ENCODE results near the gene PDE1A.
A peak's percentile ranks its signal among the peaks of the same experiment; 100 is the strongest.
"Not testable (repeated sequence)": the region's sequence is repeated elsewhere in the genome, so short reads cannot be mapped to it uniquely, and the experiment has no call there.

Gene PDE1A

DNA sequence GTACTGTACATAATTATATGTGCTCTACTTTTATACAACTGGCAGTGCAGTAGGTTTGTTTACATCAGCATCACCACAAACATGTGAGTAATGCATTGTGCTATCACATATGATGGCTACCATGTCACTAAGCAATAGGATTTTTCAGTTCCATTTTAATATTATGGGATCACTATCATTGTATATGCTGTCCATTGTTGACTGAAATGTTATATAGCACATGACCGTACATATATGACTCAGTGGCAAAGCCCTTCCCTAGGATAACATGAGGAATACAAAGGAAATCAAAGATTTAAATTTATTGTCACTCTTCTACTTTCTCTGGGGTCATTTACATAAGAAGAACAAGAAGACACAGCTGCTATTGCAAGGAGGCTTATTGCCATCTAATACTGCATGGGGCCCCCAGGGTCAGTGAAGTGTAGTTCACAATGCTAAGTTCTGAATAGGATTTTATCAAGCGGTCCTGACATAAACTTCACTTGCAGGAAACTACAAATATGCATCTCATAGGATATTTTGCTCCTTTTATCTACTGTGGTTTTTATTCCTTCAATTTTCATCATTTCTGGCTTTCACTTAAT is 21.8 kb downstream of the PDE1A start:
- DNase-seq: no peak

- no peak for DNase-seq
Measured at GRCh38 chr2:182404092-182404491, 22.7 kb downstream of the PDE1A start.

DNA sequence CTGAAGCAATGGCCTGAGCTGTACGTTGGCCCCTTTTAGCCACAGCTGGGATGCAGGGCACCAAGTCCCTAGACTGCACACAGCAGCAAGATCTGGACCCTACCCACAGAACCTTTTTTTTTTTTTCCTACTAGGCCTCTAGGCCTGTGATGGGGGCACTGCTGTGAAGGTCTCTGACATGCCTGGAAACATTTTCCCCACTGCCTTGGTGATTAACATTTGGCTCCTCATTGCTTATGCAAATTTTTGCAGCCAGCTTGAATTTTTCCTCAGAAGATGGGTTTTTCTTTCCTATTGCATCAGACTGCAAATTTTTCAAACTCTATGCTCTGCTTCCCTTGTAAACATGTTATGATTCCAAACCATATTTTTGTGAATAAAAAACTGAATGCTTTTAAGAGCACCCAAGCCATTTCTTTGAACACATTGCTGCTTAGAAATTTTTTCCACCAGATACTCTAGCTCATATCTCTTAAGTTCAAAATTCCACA is 33.5 kb downstream of the PDE1A start:
- DNase-seq: no peak

- no peak for DNase-seq
Measured at GRCh38 chr2:182391443-182391842, 35.4 kb downstream of the PDE1A start.

DNA sequence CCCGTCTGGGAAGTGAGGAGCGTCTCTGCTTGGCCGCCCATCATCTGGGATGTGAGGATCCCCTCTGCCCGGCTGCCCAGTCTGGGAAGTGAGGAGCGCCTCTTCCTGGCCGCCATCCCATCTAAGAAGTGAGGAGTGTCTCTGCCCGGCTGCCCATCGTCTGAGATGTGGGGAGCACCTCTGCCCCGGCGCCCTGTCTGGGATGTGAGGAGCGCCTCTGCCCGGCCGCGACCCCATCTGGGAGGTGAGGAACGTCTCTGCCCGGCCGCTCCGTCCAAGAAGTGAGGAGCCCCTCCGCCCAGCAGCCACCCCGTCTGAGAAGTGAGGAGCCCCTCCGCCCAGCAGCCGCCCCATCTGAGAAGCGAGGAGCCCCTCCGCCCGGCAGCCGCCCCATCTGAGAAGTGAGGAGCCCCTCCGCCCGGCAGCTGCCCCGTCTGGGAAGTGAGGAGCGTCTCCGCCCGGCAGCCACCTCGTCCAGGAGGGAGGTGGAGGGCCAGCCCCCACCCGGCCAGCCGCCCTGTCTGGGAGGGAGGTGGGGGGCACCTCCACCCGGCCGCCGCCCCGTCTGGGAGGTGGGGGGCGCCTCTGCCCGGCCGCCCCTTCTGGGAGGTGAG is 40.5 kb downstream of the PDE1A start:
- not testable (repeated sequence) for DNase-seq

GRCh38 chr2:182384860-182385259 is 42.0 kb downstream of the PDE1A start:
- no peak for DNase-seq

DNA sequence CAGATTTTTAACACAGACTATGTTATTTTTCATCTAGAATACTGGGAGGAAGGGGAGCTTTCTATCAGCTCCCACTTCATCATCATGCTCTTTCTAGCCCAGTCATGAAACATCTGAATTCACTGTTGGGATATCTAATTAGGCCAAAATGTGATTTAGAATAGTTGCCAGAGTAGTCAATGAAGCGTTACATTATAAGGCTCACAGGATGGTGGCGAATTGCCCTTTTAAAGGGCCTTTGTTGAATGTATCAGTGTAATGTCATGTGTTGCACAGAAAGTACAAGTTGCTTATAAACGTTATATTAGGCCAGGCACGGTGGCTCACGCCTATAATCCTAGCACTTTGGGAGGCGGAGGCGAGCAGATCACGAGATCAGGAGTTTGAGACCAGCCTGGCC is 45.6 kb downstream of the PDE1A start:
- DNase-seq: no peak

GRCh38 chr2:182379241-182379640 is 47.6 kb downstream of the PDE1A start:
- peak; percentile 81 for DNase-seq

DNA sequence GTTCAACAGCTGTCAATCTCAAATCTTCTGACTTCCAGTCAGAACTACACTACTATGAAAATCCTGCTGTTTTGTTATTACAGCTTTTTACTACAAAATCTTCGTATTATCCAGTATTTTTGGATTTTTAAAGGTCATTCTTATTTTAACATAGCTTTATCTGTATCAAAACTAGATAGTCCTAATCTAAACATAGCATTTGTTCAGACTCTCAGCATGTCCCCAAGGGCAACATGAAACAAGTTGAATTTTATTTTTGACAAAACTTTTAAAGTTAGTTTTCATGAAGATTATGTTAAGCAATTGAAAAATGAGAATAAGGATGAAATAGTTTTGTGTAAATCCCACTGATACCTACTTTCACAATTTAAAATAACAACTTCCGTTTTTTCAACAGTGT is 48.1 kb downstream of the PDE1A start:
- no peak for DNase-seq

DNA sequence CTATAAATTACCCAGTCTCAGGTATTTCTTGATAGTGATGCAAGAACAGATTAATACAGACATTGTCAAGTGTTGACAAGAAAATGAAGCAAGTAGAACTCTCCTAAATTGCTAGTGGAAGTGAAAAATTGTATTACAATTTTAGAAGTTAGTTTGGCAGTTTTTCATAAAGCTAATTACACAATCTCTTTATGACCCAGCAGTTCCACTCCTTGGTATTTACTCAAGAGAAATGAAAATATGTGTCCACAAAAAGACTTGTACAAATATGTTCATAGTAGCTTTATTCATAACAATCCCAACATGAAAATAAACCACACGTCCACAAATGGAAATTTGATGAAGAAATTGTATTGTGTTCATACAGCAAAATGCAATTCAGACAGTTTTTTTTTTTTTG is 49.4 kb downstream of the PDE1A start:
- DNase-seq: no peak

DNA sequence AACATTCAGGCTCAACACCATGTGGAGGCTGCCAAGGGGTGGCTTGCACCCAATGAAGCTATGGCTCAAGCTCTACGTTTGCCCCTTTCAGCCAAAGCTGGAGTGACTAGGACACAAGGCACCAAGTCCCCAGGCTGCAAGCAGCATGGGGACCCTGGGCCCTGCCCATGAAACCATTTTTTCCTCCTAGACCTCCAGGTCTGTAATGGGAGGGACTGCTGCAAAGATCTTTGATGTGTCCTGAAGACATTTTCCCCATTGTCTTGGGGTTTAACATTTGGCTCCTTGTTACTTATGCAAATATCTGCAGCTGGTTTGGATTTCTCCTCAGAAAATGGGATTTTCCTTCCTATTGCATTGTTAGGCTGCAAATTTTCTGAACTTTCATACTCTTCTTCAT is 51.0 kb downstream of the PDE1A start:
- no peak for DNase-seq

DNA sequence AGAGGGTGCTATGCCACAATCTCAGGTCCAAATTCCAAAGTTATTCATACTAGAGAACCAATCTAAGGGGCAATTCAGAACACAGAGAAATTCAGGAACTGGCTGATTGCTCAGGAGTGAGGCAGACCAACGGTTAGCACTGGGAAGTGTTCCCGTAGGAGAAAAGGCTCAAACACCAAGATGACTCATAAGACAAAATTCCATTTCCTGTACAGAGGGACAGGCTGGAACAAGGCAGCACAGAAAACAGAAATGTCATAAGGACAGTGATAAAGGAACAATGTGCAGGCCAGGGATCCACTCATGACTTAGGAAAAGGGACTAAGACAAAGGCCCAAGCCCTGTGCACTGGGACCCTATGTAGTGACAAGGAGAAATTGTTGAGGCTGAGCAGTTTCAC is 54.2 kb downstream of the PDE1A start:
- no peak for DNase-seq

DNA sequence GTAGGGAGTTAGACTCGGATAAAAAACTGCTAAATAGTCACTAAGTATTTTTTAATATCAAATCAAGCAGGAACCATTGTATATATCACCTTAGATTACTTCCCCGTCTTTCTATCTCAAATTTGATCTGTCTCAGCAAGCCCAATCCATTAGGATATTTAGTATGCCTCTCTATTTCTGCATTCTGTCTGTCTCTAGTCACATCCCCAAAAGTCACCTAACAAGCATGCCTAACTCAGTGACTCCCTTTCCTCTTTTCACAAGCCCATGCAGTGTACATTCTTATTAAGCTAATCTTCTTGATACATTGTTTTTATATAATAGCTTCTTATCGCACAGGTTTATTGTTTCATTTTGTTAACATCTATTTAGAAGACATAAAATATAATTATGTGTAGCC is 57.8 kb downstream of the PDE1A start:
- DNase-seq: no peak

GRCh38 chr2:182368446-182368845 is 58.4 kb downstream of the PDE1A start:
- no peak for DNase-seq

DNA sequence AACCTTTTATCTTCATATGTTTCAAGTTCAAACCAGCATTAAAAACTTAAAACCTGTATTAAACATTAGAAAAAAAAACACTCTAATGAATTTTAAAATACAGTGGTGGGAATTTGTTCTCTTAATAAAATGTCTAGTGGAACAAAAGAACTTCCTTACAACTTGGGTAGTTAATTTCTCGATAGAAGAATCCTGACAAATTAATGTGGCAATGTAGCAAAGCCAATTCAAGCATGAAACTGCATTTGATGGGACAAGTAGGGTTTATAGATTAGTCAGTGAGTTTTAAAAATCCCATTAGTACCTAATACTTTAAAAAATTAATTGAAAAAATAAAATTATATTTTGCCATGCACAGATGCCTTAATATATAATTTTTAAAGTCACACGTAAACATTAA is 59.4 kb downstream of the PDE1A start:
- no peak for DNase-seq

DNA sequence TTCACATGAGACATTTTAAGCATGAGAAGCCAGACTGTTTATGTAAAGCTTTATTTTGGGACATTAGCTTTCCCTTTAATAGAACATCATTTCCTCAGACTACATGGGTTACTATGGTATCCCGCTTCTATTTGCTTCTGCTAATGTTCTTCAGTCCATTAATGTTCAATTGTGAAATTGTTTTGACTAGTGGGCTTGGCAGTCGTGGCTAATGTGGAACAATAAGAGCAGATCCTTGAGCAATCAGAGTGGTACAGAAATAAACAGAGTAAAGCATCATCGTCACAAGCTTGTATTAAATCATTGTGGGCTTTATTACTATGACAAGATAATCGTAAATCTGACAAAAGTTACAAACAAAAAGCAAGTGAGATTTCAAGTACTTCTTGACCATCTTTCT is 60.2 kb downstream of the PDE1A start:
- DNase-seq: no peak

DNA sequence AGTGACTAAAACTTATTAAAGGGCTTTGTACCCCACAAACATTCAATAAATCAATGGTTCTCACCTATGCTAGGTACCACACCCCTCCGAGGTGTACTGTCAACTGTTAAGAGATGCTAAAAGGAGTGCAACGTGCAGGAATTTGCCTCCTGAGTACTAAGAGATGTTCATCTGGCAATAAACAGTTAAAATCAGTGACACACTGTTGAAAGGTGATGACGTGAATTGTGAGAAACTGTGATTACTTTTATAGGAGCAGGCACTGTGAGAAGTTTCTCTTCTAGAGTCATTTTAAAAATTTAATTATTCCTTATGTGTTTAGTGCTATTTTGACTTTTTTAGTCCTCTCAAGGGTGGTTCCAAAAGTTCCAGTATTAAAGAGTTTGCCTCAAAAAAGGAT is 61.0 kb downstream of the PDE1A start:
- no peak for DNase-seq

DNA sequence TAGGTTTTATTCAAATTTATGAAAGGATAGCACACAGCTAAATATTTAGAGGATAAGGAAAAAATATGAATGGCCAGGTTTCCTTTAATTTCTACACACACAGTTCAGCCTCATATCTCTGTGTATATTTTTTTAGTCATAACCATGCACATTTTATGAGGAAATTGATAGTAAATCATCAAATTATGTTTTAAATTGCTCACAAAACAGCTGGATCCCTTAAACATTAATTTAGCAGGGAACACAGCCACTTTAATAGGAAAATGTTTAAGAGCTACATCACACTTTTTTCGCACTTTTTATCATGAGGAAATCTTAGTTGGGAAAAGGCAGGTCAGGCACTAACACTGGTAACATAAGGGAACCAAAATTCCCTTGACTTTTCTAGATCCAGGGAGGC is 65.4 kb downstream of the PDE1A start:
- DNase-seq: no peak

GRCh38 chr2:182360663-182361260 is 66.1 kb downstream of the PDE1A start:
- no peak for DNase-seq

- no peak for DNase-seq
Measured at GRCh38 chr2:182359990-182360662, 66.7 kb downstream of the PDE1A start.

DNA sequence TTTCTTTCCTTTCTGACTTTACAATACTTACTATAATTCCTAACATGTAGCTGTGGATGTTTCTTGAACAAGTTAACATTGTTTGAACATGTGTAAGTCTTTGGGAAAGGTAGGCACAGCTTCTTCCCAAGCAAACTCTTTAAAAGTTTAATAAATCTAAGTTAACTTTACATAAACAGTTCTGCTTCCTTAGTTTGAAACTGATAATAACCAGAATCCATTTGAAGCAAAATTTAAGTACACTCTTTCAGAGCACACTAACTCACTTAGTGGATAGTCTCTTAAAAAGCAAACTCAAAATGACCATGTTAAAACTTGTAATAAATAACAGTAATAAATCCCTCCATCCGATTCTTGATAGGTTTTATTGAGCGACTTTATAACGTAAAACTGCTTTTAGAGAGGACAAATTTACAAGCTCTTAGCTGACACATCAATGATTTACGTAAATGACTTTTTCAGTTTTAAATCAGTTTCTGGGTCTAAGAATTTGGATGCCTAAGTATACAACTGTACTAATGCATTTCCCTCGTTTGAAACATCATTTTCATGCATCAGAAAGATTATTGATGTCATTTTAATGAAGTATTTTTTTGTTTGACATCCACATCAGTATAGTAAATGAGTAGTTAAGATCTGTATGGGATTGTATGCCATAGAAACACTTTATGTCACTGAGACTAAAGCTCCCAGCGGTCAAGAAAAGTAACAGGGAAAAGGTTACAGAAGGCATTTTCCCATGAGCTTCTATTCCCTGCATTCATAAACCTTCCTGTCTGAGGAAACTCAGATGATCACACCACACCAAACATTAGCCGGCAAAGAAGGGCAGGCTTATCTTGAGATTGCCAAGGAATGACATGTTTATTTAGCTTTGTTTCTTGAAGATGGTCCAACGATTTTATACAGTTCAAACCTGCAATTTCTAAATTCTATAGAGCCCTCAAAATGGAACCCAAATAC is 67.5 kb downstream of the PDE1A start:
- DNase-seq: no peak

- no peak for DNase-seq
Measured at GRCh38 chr2:182358601-182359000, 68.2 kb downstream of the PDE1A start.

DNA sequence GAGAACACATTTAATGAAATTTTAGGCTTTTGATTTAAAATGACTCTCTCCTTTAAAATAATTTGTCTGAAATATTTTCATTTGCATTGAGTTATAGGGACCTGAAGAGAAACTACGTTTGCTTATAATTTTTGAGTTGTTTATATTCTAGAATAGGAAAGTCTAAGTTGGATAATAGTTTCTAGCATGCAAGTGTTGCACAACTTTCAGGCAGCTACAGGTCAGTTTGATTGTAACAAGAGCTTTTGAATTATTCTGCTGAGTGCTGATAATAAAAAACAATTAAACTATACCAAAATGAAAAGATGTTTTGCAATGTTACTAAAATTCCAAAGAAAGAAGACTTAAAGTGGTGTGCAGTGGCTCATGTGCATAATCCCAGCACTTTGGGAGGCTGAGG is 71.0 kb downstream of the PDE1A start:
- no peak for DNase-seq

All from NCI-H2227 treated with DMSO at 0.1 percent for 48 hours (cell line).